ENCODE measurements around the gene PBX1.

PBX1 gene

DNA sequence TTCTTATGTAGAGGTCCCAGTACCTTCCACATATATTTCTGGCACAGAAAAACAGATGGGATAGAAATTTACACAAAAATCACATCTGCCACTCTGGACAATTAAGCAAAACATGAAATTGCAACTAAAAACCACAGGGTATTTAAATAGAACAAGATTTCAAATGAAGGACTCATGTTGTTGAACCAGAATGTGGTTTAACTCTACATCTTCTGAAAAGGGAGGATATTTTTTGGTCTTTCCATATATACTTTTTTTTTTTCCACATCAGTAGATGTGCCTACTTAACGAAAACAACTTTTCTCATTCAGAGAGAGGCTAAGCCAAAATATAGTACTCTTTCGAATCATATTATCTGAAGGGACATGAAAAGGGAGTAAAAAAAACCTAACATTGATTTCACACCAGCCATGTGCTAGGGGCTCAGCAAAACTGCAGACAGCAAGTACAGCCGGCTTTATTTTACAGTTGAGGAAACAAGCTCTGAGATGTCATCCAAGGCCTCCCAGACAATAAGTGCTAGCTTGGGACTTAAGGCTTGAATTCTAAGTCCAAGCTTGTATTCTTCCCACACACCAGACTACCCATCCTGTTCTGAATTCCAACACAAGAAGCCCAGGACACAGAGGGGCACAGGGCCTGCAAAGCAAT lies 208.9 kb downstream of the PBX1 start:
- no peak for DNase-seq

- DNase-seq: no peak
Observed at GRCh38 chr1:164768619-164769018, 209.6 kb downstream of the PBX1 start.

DNA sequence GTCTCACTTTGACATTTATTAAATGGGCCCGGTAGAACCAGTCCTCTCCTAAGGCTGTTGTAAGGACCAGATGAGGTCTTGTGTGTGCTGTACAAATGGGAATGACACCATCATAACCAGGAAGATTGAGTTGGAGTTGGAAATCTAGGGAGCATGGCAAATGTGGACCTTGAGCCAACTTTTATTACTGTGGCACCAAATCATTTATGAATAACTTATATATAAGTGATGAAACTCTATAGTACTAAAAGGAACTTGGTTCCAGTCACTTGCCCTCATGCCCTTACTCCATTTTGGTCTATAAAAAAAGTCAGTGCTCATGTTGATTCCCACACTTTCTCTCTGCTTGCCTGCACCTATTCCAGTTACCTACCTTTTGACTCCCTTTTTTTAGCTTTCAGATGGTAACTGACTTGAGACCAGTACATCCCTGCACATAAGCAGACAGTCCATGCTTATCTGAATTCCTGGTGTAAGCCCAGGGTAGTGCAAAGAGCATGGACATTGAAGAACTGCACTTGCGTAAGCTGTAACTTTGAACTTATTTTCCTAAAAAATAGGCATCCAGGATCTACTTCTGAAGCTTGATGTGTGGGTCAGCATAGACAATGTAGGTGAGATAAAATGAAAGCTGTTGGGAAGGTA lies 210.6 kb downstream of the PBX1 start:
- peak; percentile 56 for DNase-seq

GRCh38 chr1:164770131-164770529 lies 211.1 kb downstream of the PBX1 start:
- peak; percentile 83 for DNase-seq

DNA sequence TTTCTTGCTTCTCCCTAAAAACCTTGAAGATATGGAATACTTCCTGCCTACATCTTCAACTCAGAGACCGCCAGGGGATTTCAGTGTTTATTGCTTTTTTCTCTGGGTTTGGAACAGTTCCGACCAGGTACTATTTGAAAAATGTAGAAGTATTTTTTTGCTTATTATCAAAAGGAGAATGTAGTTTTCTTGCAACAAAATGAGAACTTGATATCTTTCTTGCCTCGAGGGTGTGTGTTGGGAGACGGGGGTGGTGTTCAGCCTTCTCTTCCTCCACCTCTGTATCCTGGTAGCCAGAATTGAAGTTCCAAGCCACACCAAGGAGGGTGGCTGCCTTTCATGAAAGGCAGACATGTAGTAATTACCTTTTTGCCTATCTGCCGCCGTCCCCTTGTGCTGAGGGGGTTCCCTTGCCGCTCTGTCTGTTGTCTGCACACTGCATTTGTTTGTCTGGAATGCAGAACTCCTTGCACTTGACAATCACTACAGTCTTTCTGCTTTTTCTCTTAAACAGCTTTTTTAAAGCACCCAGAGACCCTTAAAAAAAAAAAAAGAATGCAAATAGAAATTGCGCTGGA lies 212.1 kb downstream of the PBX1 start:
- DNase-seq: no peak

GRCh38 chr1:164771619-164772361 lies 212.8 kb downstream of the PBX1 start:
- no peak for DNase-seq

DNA sequence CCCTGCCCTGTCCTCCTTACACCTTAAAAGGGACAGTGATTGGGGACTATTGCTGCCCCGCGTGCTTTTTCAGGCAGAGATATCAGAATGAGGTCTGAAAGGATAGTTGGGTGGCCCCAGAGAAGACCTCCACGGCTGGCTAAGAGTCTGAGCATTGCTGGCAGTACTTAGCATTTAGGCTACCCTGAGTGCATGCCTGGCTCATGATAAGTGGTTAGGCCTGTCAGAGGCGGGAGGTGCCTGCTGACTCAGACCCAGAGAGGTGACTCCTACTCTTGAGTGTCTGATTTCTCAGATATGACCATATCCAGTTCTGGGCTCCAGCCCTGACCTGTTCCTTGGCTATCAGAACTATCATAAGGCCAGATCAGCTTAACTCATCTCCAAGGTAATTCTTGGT lies 213.7 kb downstream of the PBX1 start:
- peak; percentile 94 for DNase-seq

DNA sequence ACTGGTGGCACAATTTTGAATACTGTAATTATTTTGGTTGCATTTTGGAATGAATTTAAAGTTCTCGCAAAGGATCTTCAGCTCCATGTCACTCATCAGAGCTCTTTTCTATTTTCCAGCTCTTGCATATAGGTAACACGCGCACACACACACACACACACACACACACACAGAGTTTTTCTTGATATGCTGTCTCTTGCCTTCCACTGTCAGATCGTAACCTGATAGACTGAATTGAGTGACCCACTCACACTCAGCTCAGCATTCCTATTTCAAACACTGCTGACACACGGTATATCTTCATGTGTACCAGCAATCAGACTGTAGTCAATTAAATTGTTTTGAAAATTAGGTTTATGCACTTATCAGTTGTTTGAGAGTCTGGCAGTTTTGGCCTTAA lies 214.1 kb downstream of the PBX1 start:
- DNase-seq: no peak

DNA sequence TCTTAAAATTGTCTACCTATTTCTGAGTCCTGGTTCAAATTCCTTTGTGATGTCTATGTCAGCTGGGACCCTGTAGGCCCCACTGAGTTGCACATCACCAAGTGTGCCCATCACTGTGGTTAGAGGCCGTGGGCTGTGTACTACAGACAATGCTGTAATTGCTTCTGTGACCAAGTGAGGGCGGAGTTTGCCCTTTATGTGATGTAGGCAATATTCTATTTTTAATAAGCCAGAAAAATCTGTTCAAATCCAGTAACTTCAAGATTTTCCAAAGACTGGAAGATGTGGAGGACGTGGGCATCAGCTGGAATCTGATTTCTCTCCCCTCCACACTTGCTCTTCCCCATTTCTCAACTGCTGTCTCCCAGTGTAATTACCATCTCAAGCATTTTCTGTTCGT lies 215.4 kb downstream of the PBX1 start:
- DNase-seq: peak; percentile 78

DNA sequence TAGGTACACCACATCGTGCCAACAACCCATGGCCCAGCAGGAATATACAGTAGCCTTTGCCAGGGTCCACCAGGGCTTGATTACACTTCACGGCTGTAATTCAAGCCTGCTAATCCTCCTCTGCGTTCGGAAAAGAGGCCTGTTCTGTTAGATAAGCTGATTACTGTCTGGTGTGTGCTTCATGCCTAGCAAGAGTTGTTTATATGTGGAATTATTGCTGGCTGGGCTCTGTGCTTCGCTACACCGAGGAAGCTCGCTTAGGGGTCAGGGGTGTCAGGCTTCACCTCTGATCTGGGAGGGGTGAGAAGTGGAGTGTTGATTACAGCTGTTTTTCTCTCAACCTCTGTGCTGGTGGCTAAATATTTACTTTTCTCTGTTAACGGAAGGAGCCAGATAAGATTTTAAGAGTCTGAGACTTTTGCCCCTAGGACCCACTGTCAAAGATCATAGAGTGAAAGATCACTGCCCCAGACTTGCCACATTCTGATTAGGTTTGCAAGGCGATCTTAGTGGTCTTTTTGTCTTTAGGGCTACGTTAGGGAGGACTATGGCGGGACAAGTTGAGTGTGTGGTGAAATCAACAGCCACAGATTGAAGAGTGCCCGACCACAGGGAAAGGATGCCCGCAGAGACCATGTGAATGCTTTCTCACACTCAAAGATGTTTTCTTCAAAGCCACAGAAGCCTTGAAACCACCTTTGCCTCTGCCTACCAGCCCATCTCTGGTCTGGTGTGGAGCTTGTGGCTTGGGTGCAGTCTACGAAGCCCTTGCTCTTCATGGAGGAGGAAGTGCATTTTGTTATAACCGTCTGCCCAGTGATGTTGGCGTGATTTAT lies 216.1 kb downstream of the PBX1 start:
- DNase-seq: peak; percentile 92

GRCh38 chr1:164777518-164777917 lies 218.5 kb downstream of the PBX1 start:
- no peak for DNase-seq

DNA sequence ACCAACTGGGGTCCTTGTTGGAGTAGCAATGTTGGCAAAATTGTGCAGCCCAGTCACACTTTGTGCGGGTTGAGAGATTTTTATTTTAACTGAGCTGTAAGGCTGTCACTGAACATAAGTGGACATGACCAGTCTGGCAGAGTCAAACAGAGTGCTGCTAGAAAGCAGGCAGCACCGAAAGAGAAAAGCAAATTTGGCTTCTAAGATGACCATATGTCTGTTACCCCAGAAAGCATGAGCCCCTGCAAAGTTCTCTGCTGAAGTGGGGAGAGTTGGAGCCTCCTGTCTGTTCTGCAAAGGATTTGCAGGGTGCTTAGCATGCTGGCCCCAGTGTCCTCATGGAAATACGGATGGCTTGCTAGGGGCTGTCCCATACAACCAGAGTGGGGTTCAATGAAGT lies 220.4 kb downstream of the PBX1 start:
- DNase-seq: no peak

GRCh38 chr1:164780111-164780812 lies 221.3 kb downstream of the PBX1 start:
- no peak for DNase-seq

DNA sequence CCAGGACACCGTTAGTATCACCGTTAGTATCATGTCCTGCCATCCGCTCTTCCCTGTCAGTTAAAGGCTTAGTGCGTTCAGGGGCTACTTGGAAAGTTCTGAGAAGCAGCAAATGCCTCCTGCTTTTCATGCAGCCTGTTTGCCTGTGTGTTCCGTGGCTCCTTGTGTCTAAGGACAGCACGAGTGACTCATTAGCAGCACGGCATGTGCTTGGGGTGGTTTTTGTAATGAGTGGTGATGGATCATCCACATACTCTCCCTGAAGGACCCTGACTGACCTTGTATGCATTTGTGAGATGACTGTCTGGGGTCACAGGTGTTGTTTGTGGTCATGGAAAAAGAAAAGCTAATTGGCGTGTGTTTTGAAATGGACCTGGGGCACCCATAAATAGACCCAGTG lies 221.9 kb downstream of the PBX1 start:
- DNase-seq: no peak

- DNase-seq: no peak
Observed at GRCh38 chr1:164781972-164782371, 223.0 kb downstream of the PBX1 start.

- DNase-seq: no peak
Observed at GRCh38 chr1:164783778-164784555, 225.0 kb downstream of the PBX1 start.

DNA sequence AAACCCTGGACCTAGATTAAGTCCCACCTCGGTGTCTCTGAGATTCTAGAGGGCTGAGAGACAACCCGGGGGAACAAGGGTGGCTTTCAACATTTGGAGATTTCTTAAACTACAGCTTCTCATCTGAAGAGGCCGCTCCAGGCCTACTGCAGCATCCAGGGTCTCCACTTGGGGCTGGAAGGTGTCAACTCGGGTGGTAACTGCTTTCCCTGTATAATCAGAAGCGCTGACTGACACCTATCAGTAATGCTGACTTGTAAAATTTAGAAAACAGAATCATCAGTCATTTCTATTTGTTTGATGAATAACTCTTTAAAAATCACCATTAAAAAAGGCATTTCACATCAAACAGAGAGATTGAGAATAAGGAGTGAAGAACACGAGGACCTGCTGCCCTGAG lies 226.0 kb downstream of the PBX1 start:
- no peak for DNase-seq

DNA sequence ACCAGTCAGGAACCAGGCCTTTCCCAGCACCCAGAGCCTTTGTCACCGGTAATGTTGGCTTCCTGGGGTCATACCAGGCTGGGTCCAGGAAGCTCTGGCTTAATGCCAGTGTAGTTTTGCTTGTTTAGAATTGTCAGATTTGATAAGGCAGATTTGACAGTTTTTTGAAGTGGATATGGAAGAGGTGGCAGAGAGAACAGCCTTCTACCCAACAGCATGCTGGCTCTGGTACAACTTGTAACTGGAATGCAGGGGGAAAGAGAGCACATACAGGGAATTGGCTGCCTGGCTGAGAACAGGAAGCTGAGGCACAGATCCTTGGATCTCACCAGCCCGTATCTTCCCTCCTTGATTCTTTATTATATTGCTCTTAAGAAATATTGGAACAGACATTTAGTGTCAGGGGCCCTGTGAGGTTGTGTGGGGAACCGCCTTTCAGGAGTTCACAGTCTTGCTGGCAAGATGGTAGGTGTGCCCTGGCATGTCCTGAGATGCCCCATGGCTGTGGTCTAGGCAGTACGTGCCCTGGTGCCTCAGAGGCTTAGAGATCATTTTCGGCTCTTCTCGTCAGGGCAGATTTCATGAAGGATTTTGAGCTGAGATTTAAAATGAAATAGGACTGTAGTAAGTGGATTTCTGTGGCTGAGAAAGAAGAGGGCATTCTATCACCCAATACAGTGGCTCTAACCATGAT lies 227.0 kb downstream of the PBX1 start:
- DNase-seq: no peak

DNA sequence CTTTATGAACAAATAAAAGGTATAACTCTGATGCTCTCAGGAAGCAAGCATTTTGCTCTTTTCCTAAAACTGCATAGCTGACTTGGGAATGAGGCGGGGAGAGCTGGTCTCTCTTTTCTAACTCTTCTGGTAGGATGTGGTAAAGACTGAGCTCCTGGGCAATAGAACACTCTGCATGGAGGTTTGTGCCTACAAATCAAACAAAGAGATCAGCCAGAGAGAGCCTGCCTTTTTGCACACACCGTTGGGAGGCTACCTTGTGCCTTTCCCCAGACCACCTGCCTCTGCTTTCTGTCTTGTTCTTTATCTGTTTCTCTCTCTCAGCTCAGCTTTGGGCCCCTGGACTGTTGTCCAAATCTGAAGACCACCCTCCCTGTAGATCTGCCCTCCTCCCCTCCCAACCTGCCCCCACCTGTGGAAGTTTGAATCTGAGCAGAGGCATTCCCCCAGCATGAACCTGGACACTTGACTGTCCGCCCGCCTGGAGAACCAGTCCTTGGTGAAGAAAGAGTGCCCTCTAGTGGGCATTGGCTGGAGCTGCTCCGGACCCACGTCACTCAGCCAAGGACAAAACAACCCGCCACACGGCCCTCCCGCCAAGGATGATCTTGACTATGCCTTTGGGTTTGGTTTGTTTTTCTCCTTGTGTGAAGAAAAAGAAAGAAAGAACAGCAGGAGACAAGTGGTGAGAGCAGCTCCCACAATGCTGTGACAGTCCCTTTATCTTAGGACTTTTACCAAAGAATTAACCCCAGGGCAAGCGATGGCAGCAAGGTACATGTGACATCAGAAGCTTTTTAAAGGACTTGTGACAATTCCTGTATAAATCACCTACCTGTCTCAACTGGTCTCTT lies 228.2 kb downstream of the PBX1 start:
- peak; percentile 91 for DNase-seq

- DNase-seq: no peak
Observed at GRCh38 chr1:164787834-164788231, 228.8 kb downstream of the PBX1 start.

Measured in OCI-M1 (cell line).